ENCODE measurements around the gene SDK1. TPM values are rescaled to one million over a fixed set of nuclear protein-coding genes. Genes with fewer than 3 reads are reported as not detected.

SDK1 gene
- total and polyA plus RNA-seq, 2 of the 8 experiments (the other 6 are each of a cell fraction or from before 2014, with no cell fraction given): 3.3 to 7.2 TPM

GRCh38 chr7:3879355-3880075 lies 578.5 kb downstream of the SDK1 start (continued):
- TF ChIP-seq, protein P1, sequence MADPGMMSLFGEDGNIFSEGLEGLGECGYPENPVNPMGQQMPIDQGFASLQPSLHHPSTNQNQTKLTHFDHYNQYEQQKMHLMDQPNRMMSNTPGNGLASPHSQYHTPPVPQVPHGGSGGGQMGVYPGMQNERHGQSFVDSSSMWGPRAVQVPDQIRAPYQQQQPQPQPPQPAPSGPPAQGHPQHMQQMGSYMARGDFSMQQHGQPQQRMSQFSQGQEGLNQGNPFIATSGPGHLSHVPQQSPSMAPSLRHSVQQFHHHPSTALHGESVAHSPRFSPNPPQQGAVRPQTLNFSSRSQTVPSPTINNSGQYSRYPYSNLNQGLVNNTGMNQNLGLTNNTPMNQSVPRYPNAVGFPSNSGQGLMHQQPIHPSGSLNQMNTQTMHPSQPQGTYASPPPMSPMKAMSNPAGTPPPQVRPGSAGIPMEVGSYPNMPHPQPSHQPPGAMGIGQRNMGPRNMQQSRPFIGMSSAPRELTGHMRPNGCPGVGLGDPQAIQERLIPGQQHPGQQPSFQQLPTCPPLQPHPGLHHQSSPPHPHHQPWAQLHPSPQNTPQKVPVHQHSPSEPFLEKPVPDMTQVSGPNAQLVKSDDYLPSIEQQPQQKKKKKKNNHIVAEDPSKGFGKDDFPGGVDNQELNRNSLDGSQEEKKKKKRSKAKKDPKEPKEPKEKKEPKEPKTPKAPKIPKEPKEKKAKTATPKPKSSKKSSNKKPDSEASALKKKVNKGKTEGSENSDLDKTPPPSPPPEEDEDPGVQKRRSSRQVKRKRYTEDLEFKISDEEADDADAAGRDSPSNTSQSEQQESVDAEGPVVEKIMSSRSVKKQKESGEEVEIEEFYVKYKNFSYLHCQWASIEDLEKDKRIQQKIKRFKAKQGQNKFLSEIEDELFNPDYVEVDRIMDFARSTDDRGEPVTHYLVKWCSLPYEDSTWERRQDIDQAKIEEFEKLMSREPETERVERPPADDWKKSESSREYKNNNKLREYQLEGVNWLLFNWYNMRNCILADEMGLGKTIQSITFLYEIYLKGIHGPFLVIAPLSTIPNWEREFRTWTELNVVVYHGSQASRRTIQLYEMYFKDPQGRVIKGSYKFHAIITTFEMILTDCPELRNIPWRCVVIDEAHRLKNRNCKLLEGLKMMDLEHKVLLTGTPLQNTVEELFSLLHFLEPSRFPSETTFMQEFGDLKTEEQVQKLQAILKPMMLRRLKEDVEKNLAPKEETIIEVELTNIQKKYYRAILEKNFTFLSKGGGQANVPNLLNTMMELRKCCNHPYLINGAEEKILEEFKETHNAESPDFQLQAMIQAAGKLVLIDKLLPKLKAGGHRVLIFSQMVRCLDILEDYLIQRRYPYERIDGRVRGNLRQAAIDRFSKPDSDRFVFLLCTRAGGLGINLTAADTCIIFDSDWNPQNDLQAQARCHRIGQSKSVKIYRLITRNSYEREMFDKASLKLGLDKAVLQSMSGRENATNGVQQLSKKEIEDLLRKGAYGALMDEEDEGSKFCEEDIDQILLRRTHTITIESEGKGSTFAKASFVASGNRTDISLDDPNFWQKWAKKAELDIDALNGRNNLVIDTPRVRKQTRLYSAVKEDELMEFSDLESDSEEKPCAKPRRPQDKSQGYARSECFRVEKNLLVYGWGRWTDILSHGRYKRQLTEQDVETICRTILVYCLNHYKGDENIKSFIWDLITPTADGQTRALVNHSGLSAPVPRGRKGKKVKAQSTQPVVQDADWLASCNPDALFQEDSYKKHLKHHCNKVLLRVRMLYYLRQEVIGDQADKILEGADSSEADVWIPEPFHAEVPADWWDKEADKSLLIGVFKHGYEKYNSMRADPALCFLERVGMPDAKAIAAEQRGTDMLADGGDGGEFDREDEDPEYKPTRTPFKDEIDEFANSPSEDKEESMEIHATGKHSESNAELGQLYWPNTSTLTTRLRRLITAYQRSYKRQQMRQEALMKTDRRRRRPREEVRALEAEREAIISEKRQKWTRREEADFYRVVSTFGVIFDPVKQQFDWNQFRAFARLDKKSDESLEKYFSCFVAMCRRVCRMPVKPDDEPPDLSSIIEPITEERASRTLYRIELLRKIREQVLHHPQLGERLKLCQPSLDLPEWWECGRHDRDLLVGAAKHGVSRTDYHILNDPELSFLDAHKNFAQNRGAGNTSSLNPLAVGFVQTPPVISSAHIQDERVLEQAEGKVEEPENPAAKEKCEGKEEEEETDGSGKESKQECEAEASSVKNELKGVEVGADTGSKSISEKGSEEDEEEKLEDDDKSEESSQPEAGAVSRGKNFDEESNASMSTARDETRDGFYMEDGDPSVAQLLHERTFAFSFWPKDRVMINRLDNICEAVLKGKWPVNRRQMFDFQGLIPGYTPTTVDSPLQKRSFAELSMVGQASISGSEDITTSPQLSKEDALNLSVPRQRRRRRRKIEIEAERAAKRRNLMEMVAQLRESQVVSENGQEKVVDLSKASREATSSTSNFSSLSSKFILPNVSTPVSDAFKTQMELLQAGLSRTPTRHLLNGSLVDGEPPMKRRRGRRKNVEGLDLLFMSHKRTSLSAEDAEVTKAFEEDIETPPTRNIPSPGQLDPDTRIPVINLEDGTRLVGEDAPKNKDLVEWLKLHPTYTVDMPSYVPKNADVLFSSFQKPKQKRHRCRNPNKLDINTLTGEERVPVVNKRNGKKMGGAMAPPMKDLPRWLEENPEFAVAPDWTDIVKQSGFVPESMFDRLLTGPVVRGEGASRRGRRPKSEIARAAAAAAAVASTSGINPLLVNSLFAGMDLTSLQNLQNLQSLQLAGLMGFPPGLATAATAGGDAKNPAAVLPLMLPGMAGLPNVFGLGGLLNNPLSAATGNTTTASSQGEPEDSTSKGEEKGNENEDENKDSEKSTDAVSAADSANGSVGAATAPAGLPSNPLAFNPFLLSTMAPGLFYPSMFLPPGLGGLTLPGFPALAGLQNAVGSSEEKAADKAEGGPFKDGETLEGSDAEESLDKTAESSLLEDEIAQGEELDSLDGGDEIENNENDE (IDR thresholded peaks at IDR 0.05; ENCODE audit: insufficient replicate concordance, low read length): no peak
- TF ChIP-seq HDAC6 (IDR thresholded peaks at IDR 0.05; ENCODE audit: low read depth, low read length): no peak
- TF ChIP-seq MAX (IDR thresholded peaks at IDR 0.05): no peak
- TF ChIP-seq JUN (IDR thresholded peaks at IDR 0.05; ENCODE audit: low read depth, low read length): no peak
- no peak for TF ChIP-seq KDM1A (IDR thresholded peaks at IDR 0.05; ENCODE audit: borderline replicate concordance, low read length)
- no peak for TF ChIP-seq POLR2AphosphoS5 (IDR thresholded peaks at IDR 0.05; ENCODE audit: low read depth, low read length)
